Esophagus (tissue), 2 donors: ENCODE data around the gene HYAL2. TPM values are rescaled to one million over a fixed set of nuclear protein-coding genes. Genes with fewer than 3 reads are reported as not detected.
A peak's percentile ranks its signal among the peaks of the same experiment; 100 is the strongest.
"Not testable (repeated sequence)": the region's sequence is repeated elsewhere in the genome, so short reads cannot be mapped to it uniquely, and the experiment has no call there.

ENCODE experiments used
- H3K27ac ChIP-seq, 2 donors: one replicate each; pipeline ENCODE4 v1.5.1; 2013; ENCODE audit warnings: low read depth in 2 of 2, mild to moderate bottlenecking in 2 of 2, inconsistent platforms in 1 of 2, low read length in 1 of 2, moderate library complexity in 1 of 2
- H3K27me3 ChIP-seq, 2 donors: one replicate each; pipeline ENCODE4 v1.6.1; 2013; ENCODE audit warnings: low read length in 2 of 2, control low read depth in 1 of 2, mild to moderate bottlenecking in 1 of 2; ENCODE audit not compliant: insufficient read depth in 2 of 2, control insufficient read depth in 1 of 2
- H3K36me3 ChIP-seq, 2 donors: one replicate each; pipeline ENCODE4 v1.6.1; 2013; ENCODE audit warnings: low read length in 1 of 2; ENCODE audit not compliant: control insufficient read depth in 2 of 2, insufficient read depth in 2 of 2
- H3K4me1 ChIP-seq, 2 donors: one replicate each; pipeline ENCODE4 v1.6.1; 2013; ENCODE audit warnings: low read length in 1 of 2; ENCODE audit not compliant: control insufficient read depth in 2 of 2, insufficient read depth in 2 of 2
- H3K4me3 ChIP-seq, 2 donors: one replicate each; pipeline ENCODE4 v1.5.1; 2013; ENCODE audit warnings: low read length in 2 of 2, mild to moderate bottlenecking in 2 of 2, low read depth in 1 of 2, moderate library complexity in 1 of 2
- H3K9me3 ChIP-seq, 2 donors: one replicate each; pipeline ENCODE4 v1.6.1; 2013; ENCODE audit warnings: mild to moderate bottlenecking in 2 of 2, low read depth in 1 of 2, low read length in 1 of 2, moderate library complexity in 1 of 2; ENCODE audit not compliant: control insufficient read depth in 2 of 2, insufficient read depth in 1 of 2
- WGBS, 2 donors: extraction: QIAGEN DNeasy Blood & Tissue Kit; methylation state at CpG; one replicate each; pipeline ENCODE4 v1.1.7; 2013; 5-methylcytosine and 5-hydroxymethylcytosine counted together
- polyA plus RNA-seq, 2 donors: library from polyadenylated mRNA; stranded (reverse); fragments of 200-250 nt; gene quantifications; one replicate each; pipeline ENCODE4 v1.2.3, GENCODE V29; 2013
- donor health status: healthy with polysubstance abuse.
- donor health status: Bipolar disorder and iron deficiency.

The HYAL2 gene
- polyA plus RNA-seq, 2 donors, result 25.6 to 43.1 TPM

DNA sequence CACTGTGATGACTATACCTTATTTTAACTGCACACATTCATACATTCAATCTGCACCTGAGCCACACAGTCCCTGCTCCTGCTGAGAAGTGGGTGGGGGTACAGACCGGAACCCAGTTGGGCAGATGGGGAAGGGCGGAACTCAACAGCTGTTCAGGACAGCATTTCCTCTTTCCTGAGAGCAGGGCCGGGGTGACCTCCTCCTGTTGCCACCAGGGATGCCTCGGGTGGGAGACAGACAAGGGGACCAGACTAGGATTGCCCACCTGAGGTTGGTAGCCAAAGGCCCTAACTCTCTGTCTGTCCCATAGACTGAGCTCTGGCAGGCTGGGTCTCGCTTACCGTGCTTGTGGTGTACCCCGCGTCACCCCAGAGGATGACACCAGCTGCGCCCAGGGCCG, 3.9 kb downstream of the HYAL2 start:
- Histone ChIP-seq H3K27ac (peak overlapping the region; percentile 96 to 100), H3K9me3 (no peaks in the 10 kb centered on the region), H3K4me1 (peaks cover 0 to 40% of the 10 kb centered on the region in 2 donors), H3K27me3 (no peaks in the 10 kb centered on the region), H3K4me3 (no peak overlapping the region), H3K36me3 (peaks cover 0 to 10% of the 10 kb centered on the region in 2 donors)
- 73 to 75% methylated on average over 10 of the region's 10 CpGs for WGBS, 2 donors

DNA sequence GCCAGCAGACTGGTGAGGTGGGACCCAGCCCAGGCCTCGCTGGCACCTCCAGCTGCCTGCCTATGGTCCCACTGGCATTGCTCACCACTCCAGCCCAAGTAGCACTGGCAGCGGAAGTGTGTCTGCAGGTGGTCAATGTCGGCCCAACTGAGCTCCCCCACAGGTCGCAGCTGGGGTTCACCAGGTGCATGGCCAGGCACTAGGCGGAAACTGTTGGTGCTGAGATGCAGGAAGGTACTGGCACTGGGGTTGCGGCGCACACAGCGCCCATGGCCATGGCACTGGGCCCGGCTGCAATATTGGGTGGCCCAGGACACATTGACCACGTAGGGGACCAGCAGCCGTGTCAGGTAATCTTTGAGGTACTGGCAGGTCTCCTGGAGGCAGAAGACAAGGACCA, 4.4 kb downstream of the HYAL2 start:
- H3K4me3 ChIP-seq, result no peak overlapping the region
- peaks cover 0 to 40% of the 10 kb centered on the region in 2 donors for H3K4me1 ChIP-seq
- no peaks in the 10 kb centered on the region for H3K9me3 ChIP-seq
- H3K27me3 ChIP-seq, result no peaks in the 10 kb centered on the region
- 75 to 80% methylated on average over 11 of the region's 11 CpGs for whole genome bisulfite sequencing, 2 donors
- H3K36me3 ChIP-seq, result peaks cover 0 to 10% of the 10 kb centered on the region in 2 donors
- H3K27ac ChIP-seq, result peak overlapping the region; percentile 96 to 100

DNA sequence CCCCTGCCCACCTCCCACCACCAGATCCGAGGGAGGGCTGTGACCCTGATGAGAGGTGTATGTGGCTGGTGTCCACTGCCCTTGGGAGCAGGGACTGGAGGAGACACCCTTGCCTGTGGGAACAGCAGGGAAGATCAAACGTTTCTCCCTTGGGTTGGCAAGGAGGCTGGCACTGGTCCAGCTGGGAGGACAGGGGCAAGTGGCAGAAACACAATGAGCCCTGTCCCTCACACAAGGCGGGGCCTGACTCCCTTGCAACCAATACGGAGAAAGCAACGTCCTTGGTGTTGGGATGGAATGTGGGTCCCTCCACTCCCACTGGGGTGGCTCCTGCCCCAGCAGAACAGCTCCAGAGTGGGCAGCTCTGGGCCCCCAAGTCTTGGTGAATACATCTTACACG, 5.2 kb downstream of the HYAL2 start:
- Histone ChIP-seq H3K36me3 (peaks cover 0 to 10% of the 10 kb centered on the region in 2 donors), H3K4me1 (peaks cover 0 to 40% of the 10 kb centered on the region in 2 donors)

DNA sequence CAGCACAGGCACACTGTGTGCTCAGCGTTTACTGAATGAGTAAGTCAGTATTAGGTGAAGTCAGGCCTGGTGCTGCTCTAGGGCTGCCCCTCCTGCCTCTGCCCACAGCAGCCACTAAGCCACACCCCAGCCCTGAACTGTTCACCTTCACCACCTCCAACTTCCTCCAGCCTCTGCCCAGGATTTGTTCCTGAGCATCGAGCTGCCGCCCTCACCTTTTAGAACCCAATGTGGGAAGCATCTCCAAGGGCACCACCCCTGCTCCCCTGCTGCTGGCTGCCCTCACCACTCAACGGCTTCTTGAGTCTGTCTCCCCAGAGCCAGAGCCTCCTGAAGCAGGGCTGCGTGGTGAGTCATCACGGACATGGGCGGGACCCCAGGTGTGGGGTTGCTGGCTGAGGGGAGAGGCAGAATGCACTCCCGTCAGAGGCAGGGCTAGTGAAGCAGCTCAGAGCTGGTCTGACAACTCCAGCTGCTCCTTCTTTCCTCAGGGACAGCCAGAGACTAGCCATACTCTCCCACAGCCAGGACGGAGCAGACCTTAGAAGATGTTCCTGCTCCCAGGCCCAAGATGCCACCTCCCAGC, 5.8 kb downstream of the HYAL2 start:
- no peaks in the 10 kb centered on the region for H3K27me3 ChIP-seq
- peaks cover 0 to 10% of the 10 kb centered on the region in 2 donors for H3K36me3 ChIP-seq
- H3K4me3 ChIP-seq, result peak overlapping the region in 1 of 2 donors; percentile 20
- 32 to 43% methylated on average over 9 of the region's 9 CpGs for WGBS, 2 donors
- H3K27ac ChIP-seq, result peak overlapping the region; percentile 96 to 100
- H3K9me3 ChIP-seq, result no peaks in the 10 kb centered on the region
- peaks cover 0 to 40% of the 10 kb centered on the region in 2 donors for H3K4me1 ChIP-seq

More for the DNA sequence above, 5.2 kb downstream of the HYAL2 start:
- Histone ChIP-seq H3K27ac (peak overlapping the region; percentile 96 to 100), H3K9me3 (no peaks in the 10 kb centered on the region), H3K27me3 (no peaks in the 10 kb centered on the region), H3K4me3 (peak overlapping the region in 1 of 2 donors; percentile 20)
- 40 to 48% methylated on average over 6 of the region's 6 CpGs for WGBS, 2 donors

DNA sequence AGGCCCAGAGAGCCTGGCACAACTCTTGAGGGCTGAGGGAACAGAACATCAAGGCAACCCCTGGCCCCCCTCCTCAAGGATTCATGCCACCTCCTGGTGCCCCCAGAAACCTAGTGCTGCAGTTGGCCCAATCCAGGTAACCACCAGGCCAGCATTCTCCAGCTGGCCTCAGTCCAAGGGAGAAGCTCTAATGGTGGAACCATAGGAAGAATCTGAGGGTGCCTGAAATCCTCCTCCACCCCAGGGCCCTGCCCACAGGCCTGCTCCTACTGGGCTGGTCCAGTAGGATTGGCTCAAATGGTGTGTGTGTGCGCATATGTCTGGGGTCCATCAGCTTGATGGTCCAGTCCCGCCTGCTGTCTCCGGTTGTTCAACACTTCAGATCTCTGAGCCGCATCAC, 7.7 kb downstream of the HYAL2 start:
- WGBS, 2 donors, result 96% methylated on average over 4 of the region's 4 CpGs
- H3K4me3 ChIP-seq, result no peak overlapping the region
- H3K27ac ChIP-seq, result peak overlapping the region in 1 of 2 donors; percentile 28
- H3K4me1 ChIP-seq, result peaks cover 0 to 33% of the 10 kb centered on the region in 2 donors
- no peaks in the 10 kb centered on the region for H3K27me3 ChIP-seq
- peaks cover 0 to 10% of the 10 kb centered on the region in 2 donors for H3K36me3 ChIP-seq
- H3K9me3 ChIP-seq, result no peaks in the 10 kb centered on the region

DNA sequence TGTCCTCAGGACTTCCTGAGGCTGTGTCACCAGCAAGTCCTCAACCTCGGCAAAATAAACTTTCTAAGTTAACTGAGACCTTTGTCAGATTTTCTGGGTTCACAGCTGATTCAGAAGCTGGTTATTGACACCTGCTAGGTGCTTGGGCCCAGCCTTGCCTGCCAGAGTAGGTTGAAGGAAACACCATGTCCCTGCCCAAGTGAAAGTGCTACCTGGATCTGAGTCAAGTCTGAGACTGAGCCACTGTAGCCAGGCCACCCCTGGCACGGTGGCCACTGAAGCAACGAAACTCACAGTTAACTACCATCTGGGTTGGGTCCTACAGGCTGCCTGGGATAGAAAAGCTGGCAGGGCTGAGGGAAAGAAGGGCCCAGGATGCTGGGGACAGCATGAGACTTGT, 8.2 kb downstream of the HYAL2 start:
- peak overlapping the region; percentile 28 to 38 for H3K27ac ChIP-seq
- peaks cover 0 to 29% of the 10 kb centered on the region in 2 donors for H3K4me1 ChIP-seq
- no peaks in the 10 kb centered on the region for H3K27me3 ChIP-seq
- H3K36me3 ChIP-seq, result peaks cover 0 to 10% of the 10 kb centered on the region in 2 donors
- no peak overlapping the region for H3K4me3 ChIP-seq
- 68 to 75% methylated on average over 3 of the region's 3 CpGs for WGBS, 2 donors
- H3K9me3 ChIP-seq, result no peaks in the 10 kb centered on the region

DNA sequence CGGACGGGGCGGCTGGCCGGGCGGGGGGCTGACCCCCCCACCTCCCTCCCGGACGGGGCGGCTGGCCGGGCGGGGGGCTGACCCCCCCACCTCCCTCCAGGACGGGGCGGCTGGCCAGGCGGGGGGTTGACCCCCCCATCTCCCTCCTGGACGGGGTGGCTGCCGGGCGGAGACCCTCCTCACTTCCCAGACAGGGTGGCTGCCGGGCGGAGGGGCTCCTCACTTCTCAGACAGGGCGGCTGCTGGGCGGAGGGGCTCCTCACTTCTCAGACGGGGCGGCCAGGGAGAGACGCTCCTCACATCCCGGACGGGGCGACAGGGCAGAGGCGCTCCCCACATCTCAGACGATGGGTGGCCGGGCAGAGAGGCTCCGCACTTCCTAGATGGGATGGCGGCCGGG, 10.5 kb downstream of the HYAL2 start:
- H3K4me1 ChIP-seq, result peaks cover 0 to 10% of the 10 kb centered on the region in 2 donors
- H3K27ac ChIP-seq, H3K36me3 ChIP-seq, H3K27me3 ChIP-seq, H3K4me3 ChIP-seq, H3K9me3 ChIP-seq: not testable (repeated sequence)
- WGBS, 2 donors, result 73 to 78% methylated on average over 12 to 32 of the region's 32 CpGs

DNA sequence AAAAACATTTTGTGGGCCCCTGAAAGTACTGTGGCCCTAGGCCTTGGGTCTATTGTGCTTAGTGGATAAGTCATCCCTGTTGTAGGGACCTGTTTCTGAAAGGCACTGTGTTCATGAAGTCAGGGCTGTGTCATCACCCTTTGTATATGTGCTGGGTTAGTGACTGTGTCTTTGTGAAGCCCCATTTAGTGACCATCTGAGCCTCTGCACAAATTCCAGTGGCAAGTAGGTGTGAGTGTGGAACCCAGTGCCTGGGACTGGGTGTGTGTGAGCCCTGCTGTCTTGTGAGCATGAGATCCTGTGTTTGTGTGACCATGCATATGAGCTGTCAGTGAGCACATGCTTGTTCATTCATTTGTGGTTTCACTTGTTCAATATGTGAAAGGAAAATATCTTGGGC, 17.9 kb downstream of the HYAL2 start:
- H3K4me1 ChIP-seq, result peaks cover 9 to 24% of the 10 kb centered on the region in 2 donors
- no peaks in the 10 kb centered on the region for H3K9me3 ChIP-seq
- H3K27me3 ChIP-seq, result no peaks in the 10 kb centered on the region
- no peaks in the 10 kb centered on the region for H3K36me3 ChIP-seq
- no peak overlapping the region for H3K4me3 ChIP-seq
- no peak overlapping the region for H3K27ac ChIP-seq

DNA sequence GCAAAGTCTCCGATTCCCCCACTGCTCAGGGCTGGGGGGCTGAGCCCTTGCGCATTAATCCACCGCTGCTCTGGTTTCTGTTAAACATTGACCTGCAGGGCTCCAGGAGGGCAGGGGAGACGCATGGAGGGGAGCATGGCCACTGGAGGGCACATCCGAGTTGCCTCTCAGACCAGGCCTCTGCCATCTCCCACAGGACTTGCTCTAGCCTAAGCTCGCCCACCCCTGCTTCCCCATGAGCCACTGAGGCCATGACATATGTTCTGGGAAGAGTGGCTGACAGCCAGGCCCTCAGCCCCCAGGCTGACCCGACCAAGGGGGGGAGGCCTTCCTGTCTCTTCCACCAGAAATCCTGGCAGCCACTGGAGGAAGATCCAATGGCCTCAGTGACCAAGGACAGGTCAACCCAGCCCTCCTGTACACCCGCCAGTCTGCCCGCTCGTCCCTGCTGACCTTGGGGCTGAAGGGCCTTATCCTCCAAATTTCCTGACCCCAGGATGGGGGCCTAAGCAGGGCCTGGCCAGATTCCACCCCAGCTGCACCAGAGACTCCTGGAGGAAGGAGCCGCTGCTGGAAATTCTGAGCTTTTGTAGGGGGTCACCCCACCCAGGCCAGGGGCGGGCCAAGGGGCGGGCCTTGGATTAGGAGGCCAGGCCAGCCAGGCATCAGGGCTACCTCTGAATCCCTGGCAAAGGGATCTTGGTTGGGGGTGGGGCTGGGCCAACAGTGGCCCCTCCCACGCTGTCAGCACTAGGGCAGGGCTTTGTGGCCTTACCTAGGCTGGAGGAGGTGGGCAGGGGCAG, 19.3 kb downstream of the HYAL2 start, which contains the start of gene HYAL1:
Gene HYAL1, minus strand, starts transcription at position 562 of the 803 bp plus-strand sequence. CDS start 618 bp downstream, outside the sequence.
- 54 to 59% methylated on average over 14 of the region's 14 CpGs for WGBS, 2 donors
- peaks cover 9 to 28% of the 10 kb centered on the region in 2 donors for H3K4me1 ChIP-seq
- no peaks in the 10 kb centered on the region for H3K36me3 ChIP-seq
- H3K27me3 ChIP-seq, result no peaks in the 10 kb centered on the region
- H3K4me3 ChIP-seq, result peak within 1 kb of the TSS in 1 of 2 donors; percentile 9
- H3K27ac ChIP-seq, result peak within 1 kb of the TSS; percentile 58 to 71
- no peaks in the 10 kb centered on the region for H3K9me3 ChIP-seq
